ENCODE data around the gene SLC66A2.
"Not testable (repeated sequence)": the region's sequence is repeated elsewhere in the genome, so short reads cannot be mapped to it uniquely, and the experiment has no call there.

Gene SLC66A2

DNA sequence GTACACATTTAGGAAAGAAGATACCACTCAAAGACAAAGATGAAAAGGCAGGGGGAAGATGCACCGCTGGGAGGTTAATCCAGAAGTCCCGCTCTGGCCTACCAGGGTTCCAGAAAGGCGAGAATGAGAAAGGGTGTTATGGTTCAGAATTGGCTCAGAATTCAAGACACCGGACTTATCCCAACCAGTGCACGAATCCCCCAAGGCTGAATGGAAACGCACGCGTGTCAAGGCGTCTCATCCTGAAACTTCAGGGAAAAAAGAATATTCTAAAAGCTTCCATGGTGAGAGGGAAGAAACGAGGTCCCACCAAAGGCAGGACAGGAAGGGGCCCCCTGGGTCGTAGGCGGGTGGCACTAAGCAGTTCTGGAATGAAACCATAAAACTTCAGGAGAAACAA lies 71.9 kb downstream of the SLC66A2 start:
- no peak for DNase-seq (ENCODE audit: low read depth in 2 of 2)

DNA sequence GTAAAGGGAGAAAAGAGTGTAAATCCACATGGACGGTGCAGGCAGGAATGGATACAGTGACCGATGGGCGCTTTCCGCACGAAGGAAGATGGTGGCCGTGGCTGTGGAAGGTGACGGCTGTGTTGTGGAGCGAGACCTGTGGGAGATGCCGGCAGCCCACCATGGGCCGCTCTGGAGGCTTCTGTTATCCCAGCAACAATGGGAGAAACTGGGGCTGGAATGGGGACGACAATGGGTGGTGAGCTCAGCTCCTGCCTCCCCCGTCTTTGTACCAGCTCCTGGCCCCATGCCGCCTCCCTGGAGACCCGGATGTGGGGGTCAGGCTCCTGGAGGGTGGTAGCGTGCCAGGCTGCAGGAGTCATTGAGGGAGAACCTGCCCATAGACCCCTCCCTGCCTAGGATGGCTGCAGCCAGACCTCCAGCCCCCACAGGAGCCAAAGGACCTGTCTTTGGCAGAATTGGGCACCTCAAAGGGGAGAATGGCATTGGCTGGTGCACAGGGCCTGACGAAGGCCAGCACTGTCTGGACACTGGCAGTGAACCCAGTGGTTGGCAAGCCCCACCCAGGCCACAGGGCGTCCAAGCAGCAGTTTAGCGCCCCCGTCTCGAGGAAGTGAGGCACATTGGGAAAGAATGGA lies 72.6 kb downstream of the SLC66A2 start:
- DNase-seq (ENCODE audit: low read depth in 2 of 2): no peak

DNA sequence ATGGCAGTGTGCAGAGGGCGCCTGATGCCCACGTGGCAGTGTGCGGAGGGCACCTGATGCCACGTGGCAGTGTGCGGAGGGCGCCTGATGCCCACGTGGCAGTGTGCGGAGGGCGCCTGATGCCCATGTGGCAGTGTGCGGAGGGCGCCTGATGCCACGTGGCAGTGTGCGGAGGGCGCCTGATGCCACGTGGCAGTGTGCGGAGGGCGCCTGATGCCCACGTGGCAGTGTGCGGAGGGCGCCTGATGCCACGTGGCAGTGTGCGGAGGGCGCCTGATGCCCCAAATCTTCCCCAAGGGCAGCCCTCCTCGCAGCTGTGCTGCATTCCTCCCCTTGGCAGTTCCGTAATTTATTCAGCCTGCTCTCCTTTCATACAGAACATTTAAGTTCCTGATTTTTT lies 73.2 kb downstream of the SLC66A2 start:
- not testable (repeated sequence) for DNase-seq (ENCODE audit: low read depth in 2 of 2)

DNA sequence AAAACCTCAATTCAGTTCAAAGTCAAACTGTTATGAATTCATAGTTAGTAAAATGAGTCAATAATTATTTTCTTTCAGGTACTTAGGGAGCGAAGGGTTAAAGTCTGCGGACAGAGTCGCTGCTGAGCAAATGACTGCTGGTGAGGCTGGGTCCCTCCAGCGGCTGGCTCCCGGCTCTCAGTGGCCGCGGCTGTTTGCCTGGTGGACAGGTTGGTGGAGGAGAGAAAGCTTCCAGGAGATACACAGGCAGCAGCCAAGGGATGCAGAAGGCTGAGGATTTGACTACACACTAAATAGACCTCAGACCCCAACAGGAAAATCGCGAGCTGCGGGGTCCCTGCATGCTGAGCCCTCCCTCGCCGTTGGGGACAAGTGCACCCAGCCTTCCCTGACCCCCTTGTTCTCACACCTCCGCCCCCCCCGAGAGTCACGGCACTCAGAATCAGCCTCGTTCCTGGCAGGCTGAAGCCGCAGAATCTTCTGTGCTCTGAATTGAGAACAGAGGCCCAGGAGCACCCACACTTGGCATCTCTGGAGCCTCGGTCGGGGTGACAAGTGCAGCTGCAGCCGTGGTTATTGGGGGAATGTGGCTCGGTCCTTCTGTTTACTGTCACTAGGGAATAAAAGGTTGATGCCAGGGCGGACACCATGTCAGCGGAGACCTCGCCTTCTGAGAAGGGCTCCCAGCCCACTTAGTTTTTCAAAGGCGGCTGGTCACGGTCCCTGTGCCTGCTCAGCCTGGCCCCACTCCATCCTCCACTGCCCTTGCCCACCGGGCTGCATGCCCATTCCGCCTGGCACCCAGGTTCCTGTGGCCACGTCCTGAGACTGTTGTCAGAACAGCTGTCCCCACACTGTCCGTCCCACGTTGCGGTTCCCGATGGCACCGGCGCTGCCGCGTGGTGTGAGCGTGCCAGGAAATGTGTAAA lies 74.0 kb downstream of the SLC66A2 start:
- DNase-seq (ENCODE audit: low read depth in 2 of 2): no peak

DNA sequence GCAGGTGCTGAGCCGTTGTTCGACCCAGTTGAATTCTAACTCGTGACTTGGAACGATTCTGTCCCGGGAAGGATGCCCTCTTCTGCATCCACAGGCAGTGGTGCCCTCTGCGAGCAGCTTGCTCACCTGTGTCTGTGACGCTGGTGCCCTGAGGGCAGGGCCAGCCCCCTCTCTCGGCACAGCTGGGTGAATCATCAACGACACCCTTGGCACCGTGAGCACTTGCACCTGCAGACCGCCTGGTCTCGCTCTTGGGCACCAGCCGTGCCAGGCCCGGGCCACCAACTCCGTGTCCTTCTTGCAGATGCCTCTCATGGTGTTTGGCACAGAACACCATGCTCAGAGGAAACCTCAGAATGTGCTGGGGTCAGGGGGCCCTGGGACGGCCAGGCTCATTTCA lies 75.0 kb downstream of the SLC66A2 start:
- DNase-seq (ENCODE audit: low read depth in 2 of 2): no peak

DNA sequence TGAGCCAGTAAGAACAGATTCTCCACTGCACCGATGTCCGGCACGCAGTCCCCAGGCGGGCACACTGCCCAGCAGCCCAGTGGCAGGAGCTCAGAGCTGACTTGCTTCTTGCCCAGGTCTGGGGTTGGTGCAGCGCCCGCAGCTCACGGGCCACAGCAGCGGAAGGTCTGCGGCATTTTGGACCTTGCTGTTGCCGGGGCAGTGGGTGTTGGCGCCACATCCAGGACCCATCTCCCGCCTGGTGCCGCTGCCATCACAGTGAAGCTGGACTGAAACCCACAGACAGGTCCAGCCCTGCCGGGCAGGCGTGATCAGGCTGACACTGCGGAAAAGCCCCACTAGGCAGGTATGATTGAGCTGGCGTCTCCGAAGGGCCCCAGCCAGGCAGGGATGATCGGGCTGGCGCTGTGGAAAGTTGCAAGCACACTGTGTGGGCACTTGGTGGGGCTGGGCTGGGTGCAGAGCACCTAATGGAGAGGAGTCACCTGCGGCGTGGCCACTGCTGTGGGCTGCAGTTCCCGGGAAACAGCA lies 75.5 kb downstream of the SLC66A2 start:
- no peak for DNase-seq (ENCODE audit: low read depth in 2 of 2)

DNA sequence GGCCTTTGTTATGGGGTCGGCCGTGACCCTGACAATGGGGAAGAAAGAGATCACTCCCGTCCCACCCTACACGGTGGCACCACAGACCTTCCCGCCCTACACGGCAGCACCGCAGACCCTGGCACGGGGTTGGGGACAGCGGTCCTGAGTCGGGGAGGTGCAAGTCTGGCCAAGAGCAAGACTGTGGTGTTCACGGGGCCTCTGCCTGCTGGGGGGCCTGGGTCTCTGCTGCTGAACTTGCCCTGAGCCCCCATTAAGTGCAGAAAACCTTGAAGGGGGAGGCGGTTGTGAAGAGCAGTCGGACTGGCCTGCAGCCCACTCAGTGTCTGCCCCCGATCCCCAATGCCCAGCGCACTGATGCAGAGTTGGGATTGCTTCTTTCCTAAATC lies 75.9 kb downstream of the SLC66A2 start:
- DNase-seq (ENCODE audit: low read depth in 2 of 2): no peak

DNA sequence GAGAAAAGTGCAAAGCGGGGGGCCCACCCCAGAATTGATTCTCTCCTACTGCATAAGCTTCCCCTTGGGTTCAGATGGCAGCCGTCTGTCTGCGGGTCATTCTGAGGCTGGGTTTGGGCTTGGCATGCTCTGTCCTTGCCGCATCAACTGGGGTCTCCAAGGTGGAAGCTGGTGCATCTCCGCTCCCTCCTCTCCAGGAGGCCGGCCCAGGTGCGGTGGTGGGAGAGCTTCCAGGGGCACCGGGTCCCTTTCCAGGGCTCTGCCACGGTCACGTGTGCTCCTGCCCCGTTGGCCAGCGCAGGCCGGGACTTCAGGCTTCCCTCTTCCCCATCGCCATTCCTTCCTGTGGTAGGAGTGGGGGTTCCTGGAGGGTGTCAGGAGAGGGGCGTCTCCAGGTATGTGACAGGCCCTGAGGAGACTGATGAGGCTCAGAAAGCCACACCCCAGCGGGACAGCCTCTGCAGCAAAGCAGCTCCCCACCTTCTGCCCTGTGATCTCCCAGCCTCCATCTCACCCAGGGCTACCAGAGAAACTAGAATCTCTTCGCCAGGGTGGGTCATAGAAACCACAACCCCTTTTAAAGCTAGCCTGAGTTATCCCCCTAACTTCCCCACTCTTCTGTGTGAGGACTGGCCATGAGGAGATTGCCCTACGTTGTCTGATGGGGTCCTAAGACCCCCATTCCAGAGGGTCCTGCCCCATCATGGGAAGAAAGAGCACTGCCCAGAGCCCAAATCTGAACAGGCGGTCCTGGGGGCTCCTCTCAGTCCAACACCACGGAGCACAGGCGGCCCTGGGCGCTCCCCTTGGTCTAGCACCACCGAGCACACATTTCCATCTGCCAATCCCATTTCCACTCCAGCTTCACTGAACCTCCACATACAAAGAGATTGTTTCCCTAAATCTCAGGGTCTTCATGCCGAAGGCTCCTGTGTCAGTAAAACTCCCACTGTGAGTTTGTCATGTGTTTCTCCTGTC lies 76.6 kb downstream of the SLC66A2 start:
- no peak for DNase-seq (ENCODE audit: low read depth in 2 of 2)

DNA sequence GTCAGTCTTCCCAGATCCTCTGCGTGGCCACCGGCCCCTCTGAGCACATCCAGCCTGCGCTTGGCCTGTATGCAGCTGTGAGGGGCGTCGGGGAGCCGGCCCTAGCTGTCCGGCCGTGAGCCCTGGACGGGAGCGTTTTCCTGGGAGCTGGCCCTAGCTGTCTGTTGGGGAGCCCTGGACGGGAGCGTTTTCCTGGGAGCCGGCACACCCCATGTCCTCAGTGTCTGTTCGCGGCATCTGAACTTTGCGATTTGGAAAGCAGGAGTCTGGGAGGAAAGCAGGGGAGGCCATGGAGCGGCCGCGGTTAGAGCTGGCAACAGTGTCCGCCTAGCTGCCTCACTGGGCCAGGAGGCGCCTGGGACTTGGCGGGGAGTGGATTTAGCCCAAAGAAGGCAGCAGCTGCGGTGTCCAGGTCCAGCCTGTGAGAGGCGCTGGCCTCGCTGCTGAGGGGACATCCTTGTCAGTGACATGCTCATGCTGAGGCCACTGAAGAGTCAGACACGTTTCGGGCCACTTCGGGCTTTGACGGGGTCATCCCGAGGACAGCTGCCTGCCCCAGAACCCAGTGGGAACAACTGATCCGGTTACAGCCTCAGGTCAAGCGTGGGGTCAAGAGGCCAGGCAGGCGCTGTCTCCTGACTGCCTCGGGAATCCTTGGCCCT lies 77.9 kb downstream of the SLC66A2 start:
- no peak for DNase-seq (ENCODE audit: low read depth in 2 of 2)

DNA sequence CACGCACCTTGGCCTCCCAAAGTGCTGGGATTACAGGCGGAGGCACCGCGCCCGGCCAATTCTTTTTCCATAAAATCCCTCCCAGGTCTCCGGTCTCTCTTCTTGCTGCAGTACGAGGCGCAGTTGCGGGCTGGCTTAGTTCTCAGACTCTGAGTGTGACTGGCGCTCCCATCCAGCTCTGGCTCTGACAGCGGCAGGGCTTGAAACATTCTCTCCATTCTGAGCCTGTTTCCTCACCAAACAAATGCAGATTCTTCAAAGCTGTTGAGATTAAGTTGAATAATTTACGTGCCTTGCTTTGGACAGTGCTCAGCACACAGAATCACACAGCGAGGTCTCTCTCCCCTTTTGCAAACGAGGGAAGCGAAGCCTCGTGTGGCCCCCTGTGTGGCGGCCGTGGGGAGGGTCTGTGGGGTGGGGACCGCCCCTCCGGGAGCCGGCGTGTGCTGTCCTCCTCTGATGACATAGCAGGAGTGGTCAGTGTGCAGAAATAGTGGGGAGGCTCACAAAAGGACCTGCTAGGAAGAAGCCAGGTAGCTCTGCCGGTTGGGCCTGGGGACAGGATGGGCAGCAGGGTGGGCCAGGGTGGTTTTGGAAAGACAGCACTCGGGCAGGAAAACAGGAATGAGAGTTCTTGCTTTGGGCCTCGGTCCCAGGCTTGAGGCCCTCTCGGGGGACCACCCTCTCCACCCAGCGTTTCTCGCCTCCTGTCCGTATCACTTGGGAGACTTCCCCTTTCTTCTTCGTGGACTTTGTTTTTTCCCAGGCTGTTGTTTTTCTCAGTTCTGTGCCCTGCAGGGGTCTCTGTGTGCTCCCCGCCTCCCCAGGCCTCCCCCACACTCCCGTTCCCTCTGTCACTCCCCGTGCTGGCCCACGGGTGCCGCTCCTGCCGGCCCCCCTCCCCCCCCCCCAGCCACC lies 78.7 kb downstream of the SLC66A2 start:
- DNase-seq (ENCODE audit: low read depth in 2 of 2): no peak

DNA sequence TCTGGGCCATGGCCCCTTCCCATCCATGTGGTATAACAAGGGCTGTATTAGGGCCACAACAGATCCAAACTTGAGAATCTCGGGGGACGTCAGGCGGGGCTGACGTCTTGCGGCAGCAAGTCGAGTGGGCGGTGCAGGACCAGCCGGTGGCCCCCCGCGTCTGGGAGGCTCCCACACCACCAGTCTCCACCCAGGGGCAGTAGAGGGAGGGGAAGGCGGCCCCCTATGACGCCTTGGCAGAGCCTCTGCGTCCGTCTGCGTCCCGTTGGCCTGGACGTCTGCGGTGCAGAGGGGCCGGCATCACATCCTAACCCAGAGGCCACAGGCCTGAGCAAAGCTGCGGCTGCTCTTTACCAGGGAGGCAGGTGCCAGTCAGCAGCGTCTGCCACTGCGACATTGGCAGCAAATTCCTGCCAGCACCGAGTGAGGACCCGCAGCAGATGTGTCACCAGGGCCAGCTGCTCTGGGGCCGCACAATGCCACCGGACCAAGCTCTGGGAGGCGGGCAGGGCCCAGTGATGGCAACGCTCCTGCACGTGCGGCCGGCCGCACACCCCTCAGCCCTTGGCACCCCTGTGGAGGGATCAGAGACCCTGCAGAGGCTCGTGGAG lies 79.9 kb downstream of the SLC66A2 start:
- no peak for DNase-seq (ENCODE audit: low read depth in 2 of 2)

DNA sequence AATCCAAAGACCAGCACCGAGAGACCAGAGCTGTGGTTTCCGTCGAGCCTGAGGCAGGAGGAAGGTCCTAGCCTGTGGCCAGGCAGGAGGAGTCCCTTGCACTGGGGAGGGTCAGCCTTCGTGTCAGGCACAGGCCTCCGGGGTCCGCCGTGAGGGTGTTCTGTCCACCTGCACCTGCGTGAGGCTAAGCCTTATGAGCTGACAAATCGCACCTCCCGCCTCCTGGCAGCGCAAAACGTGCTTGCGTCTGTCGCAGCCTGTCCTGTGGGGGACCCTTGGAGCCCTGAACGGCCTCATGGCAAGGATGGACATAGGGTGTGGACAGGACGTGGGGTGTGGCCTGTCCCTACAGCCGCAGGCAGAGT lies 80.4 kb downstream of the SLC66A2 start:
- DNase-seq (ENCODE audit: low read depth in 2 of 2): no peak

DNA sequence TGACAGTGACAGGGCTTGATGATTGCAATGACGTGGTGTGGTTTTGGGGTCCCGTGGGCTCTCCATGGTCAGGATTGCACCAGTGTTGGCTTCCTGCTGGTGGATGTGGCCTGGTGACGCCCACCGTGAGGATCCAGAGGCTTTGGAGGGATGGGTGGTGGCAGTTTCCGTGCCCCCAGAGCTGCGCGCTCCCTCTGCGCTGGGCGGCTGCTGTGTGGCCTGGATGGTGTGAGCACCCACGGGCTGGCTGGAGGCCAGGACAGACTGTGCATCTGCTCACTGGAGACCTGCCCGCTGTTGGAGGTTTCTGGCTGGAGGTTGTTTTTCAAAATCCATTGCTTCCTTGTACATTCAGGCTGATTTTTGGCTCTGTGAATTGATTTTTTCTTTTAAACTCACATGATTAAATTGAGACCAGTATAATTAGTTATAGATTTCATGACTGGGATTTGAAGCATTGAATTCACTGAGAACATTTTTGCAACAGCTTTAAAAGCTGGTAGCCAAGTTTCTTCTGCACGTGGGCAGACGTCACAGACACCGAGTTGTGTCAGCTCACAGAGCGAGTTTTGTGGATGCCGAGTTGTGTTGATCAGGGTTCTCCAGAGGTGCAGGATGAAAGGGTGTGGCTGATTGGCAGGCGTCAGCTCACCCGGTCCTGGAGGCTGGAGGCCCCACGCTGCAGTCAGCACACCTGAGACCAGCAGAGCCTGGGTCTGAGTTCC lies 81.0 kb downstream of the SLC66A2 start:
- DNase-seq (ENCODE audit: low read depth in 2 of 2): no peak

DNA sequence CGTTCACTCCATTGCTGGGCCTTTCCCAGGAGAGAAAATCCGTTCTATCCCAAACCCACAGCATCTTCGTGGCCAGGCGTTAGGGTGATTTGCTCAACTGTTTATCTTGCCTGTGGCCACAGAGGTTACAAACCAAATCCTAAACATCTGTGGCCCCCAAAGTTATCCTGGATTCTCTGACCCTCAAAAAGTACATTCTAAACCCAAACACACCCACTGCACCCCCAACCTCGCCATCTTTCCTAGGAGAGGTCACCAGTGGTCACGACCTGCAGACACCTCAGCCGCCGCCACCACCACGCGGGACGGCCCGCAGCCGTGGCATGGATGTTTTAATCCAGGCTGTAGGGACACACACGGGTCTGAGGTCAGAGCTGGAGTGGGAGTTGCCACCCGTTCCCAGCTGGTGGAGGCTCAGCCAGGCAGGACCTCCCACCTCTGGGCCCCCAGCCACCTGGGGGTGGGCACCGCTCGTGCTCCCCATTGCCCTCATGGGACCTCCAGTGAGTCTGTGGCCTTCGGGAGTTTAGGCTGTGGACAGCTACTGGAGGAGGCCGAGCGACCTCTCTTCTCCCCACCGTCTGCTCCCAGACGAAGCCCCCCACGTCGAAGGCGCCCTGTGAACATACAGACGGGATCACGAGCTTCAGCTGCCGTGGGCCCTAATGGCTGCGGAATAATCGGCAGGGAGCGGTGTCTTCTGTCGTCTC lies 81.7 kb downstream of the SLC66A2 start:
- no peak for DNase-seq (ENCODE audit: low read depth in 2 of 2)

DNA sequence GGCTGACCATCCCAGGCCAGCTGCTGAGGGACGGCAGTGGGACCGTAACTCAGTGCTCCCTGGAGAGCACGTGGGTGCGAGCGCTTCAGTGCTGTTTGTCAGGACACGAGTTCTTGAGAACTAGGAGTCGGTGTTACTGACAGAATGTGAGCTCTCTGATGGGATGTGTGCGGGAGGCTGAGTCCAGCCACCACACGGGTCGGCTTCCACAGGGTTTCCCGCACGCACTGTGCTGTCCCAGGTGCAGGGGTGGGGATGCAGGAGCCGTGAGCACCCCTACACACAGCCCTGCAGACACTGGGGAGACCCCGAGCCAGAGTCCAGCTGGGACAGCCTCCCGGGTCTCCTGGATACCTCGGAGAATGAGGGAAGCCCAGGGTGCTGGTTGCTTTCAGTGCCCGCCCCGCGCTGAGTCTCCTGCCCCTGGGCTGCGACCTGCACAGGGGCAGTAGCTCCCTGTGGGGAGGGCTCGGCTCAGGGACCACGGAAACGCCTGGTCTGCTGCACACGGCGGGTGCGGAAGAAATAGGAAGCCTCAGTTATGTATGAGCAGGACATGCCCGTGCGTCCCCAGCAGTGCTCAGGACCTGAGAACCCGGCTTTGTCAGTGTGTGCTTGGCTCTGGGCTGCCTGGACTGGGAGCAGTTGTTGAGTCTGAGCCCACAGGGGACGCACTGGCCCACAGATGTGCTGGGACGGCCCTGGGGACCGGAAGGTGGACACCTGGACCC lies 82.5 kb downstream of the SLC66A2 start:
- DNase-seq (ENCODE audit: low read depth in 2 of 2): no peak

DNA sequence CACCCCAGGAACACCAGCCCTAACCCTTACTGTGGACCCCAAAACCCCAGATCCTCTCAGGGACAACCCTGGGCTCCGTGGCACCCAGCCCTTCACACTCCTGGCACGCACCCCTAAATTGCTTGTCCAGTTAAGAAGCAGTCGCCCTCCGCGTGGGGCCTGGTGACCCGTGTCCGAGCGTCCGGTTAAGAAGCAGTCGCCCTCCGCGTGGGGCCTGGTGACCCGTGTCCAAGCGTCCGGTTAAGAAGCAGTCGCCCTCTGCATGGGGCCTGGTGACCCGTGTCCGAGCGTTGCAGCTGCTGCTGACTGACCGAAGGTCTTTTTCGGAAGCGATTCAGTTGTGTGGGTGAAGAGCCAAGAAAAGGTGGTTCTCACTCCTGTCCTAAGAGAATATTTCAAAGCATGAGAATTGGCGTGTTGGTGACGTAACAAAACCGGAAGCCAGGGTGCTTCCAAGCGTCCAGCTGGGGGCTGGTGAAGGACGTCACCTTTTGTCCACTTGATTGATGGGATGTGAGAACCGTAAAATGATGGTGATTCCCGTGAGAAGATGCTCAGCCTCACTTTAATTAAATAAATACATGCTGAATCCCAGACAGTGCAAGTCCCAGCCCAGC lies 83.2 kb downstream of the SLC66A2 start:
- DNase-seq (ENCODE audit: low read depth in 2 of 2): no peak

DNA sequence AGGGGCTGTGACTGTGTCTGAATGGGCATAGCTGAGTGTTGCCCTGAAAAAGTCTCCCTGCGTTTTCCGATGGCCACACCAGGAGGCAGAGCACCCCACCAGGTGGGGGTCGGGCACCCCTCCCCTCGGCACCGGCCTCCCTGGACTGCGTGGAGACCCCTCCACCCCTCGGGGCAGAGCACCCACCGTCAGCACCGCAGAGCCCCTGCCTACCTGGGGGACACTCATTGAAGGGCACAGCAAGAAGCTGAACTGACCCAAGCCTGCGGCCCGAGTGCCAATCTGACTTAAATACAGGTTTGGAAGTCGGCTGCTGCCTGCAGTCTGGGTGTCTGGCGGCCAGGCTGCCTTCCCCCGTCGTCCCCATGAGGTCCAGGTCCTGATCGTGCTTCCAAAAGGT lies 83.8 kb downstream of the SLC66A2 start:
- DNase-seq (ENCODE audit: low read depth in 2 of 2): no peak
